Ishikawa (cell line): Measurements from ENCODE around the gene HIGD1A.

ENCODE experiments used
- CEBPB ChIP-seq: IDR thresholded peaks from 2 replicates; pipeline ENCODE4 v1.6.1; 2012
- CREB1 ChIP-seq: IDR thresholded peaks from 2 replicates; pipeline ENCODE4 v1.6.1; 2012; ENCODE audit warnings: low read depth
- EGR1 ChIP-seq: IDR thresholded peaks from 2 replicates; pipeline ENCODE4 v1.6.1; 2012
- EP300 ChIP-seq: IDR thresholded peaks from 2 replicates; pipeline ENCODE4 v1.6.1; 2012; ENCODE audit warnings: borderline replicate concordance
- FOXM1 ChIP-seq: IDR thresholded peaks from 2 replicates; pipeline ENCODE4 v1.6.1; 2012; ENCODE audit warnings: low read depth, borderline replicate concordance
- NFIC ChIP-seq: IDR thresholded peaks from 2 replicates; pipeline ENCODE4 v1.6.1; 2012
- RAD21 ChIP-seq: IDR thresholded peaks from 2 replicates; pipeline ENCODE4 v1.6.1; 2012; ENCODE audit warnings: low read depth
- REST ChIP-seq: IDR thresholded peaks from 2 replicates; pipeline ENCODE4 v1.6.1; 2012; ENCODE audit warnings: low read depth, mild to moderate bottlenecking
- TAF1 ChIP-seq: IDR thresholded peaks from 2 replicates; pipeline ENCODE4 v1.6.1; 2012; ENCODE audit warnings: low read depth, mild to moderate bottlenecking
- TCF12 ChIP-seq: IDR thresholded peaks from 2 replicates; pipeline ENCODE4 v1.6.1; 2012; ENCODE audit warnings: low read depth
- TEAD4 ChIP-seq: IDR thresholded peaks from 2 replicates; pipeline ENCODE4 v1.6.1; 2012
- YY1 ChIP-seq: IDR thresholded peaks from 2 replicates; pipeline ENCODE4 v1.6.1; 2012; ENCODE audit warnings: low read depth
- ZBTB7A ChIP-seq: IDR thresholded peaks from 2 replicates; pipeline ENCODE4 v1.6.1; 2012; ENCODE audit warnings: low read depth
- TF ChIP-seq, protein P1 (sequence below): IDR thresholded peaks from 2 replicates; pipeline ENCODE4 v1.6.1; 2012
- TF ChIP-seq, protein P2 (sequence below): IDR thresholded peaks from 2 replicates; pipeline ENCODE4 v1.6.1; 2012

Gene HIGD1A

GRCh38 chr3:42733501-42734262 is 70.6 kb downstream of the HIGD1A start:
- TF ChIP-seq FOXM1 (no peak), REST (no peak), TAF1 (no peak), EP300 (no peak), CEBPB (no peak), TCF12 (no peak), TEAD4 (no peak), ZBTB7A (no peak), EGR1 (no peak), YY1 (no peak), CREB1 (no peak), RAD21 (no peak), NFIC (no peak)
- TF ChIP-seq, protein P1, sequence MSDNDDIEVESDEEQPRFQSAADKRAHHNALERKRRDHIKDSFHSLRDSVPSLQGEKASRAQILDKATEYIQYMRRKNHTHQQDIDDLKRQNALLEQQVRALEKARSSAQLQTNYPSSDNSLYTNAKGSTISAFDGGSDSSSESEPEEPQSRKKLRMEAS = no peak
- TF ChIP-seq, protein P2, sequence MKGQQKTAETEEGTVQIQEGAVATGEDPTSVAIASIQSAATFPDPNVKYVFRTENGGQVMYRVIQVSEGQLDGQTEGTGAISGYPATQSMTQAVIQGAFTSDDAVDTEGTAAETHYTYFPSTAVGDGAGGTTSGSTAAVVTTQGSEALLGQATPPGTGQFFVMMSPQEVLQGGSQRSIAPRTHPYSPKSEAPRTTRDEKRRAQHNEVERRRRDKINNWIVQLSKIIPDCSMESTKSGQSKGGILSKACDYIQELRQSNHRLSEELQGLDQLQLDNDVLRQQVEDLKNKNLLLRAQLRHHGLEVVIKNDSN = no peak
